ENCODE measurements around the gene RNF39. TPM values are rescaled to one million over a fixed set of nuclear protein-coding genes. Genes with fewer than 3 reads are reported as not detected.

RNF39 gene
- total RNA-seq, 1 experiment from 2014 or later: not detected

DNA sequence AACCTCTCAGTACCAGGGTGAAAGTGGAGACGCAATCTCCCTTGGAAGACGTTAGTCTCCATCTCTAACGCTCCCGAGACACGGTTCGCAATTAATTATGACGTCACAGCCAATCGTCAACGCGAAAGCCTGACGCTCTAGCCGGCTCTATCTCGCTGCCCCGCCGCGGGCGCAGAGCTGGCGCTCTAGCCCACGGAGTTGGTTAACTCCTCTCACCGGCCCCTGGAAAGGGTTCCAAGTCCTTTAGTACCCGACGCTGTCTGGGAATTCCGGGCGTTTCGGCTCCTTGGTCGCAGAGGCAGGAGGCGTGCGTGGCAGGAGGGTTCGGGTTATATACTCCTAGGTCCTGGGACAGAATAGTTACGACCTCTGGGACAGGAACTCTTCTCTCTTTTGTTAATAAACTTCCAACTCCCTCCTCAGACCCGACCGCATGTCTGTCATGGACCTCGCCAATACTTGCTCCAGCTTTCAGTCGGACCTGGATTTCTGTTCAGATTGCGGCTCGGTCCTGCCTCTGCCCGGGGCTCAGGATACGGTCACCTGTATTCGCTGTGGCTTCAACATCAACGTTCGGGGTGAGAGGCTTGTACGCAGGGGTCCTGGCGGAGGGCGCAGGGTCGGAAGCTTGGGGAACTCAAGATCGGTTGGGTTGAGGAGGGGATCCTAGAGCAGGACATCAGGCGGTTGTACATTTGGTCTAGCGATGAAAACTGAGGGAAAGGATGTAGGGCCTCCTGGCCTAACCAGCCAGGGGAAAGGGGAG is 14.3 kb downstream of the RNF39 start, which contains the start of gene POLR1H:
Gene POLR1H, plus strand, starts transcription at position 174 of the 766 bp plus-strand sequence. Its CDS starts 260 bp downstream, at position 434.
- no peaks in the 10 kb centered on the region for H3K27me3 ChIP-seq (replicated peaks; ENCODE audit: insufficient read depth, low read depth, low read length, poor library complexity)
- intact Hi-C loops (cut with micrococcal nuclease; ENCODE audit: unreplicated experiment): no loop called here

DNA sequence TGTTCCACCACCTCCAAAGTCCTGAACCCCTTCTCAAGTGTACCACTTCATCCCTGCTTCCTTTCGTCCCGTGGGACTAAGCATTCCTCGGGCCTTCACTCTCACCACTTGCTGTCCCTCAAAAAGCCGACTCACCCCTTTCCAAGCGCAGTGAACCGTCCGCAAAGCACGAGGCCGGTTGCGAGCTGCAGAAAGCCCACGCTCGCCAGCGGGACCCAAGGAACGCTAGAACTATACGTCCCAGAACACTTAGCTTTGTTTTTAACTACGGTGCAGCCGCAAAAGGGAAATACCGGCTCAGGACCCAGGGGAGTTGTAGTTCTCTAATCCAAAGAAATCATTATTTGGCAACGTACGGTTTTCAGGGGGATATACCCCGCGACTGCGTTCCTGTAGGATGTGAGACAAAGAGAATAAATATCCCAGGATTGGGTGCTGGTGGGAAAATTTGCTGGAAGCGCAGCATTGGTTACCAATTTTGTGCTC is 14.9 kb downstream of the RNF39 start:
- Histone ChIP-seq H3K36me3 (ENCODE audit: insufficient read depth, low read length, poor library complexity, severe bottlenecking) (peaks cover 8% of the 10 kb centered on the region), H3K9me3 (ENCODE audit: low read depth, low read length, poor library complexity, severe bottlenecking) (no peaks in the 10 kb centered on the region), H3K27me3 (replicated peaks; ENCODE audit: insufficient read depth, low read depth, low read length, poor library complexity) (no peaks in the 10 kb centered on the region), H3K27ac (ENCODE audit: low read depth, low read length, poor library complexity, severe bottlenecking) (peak overlapping the region; percentile 85), H3K4me1 (ENCODE audit: insufficient read depth, low read length, poor library complexity, severe bottlenecking) (peaks cover 15% of the 10 kb centered on the region), H3K4me3 (ENCODE audit: low read depth, low read length, poor library complexity, severe bottlenecking) (peak overlapping the region; percentile 90)
- CTCF ChIA-PET: interaction anchor here (0.7 to 1.0 kb wide), 2 partner anchors 13 to 43 kb away, joined by 3 read pairs; no protein-coding TSS in a partner anchor
- TF ChIP-seq, protein P1, sequence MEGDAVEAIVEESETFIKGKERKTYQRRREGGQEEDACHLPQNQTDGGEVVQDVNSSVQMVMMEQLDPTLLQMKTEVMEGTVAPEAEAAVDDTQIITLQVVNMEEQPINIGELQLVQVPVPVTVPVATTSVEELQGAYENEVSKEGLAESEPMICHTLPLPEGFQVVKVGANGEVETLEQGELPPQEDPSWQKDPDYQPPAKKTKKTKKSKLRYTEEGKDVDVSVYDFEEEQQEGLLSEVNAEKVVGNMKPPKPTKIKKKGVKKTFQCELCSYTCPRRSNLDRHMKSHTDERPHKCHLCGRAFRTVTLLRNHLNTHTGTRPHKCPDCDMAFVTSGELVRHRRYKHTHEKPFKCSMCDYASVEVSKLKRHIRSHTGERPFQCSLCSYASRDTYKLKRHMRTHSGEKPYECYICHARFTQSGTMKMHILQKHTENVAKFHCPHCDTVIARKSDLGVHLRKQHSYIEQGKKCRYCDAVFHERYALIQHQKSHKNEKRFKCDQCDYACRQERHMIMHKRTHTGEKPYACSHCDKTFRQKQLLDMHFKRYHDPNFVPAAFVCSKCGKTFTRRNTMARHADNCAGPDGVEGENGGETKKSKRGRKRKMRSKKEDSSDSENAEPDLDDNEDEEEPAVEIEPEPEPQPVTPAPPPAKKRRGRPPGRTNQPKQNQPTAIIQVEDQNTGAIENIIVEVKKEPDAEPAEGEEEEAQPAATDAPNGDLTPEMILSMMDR (conservative IDR thresholded peaks at IDR 0.05; ENCODE audit: low read depth, low read length): no peak
- no peak for TF ChIP-seq EZH2 (IDR thresholded peaks at IDR 0.05; ENCODE audit: borderline replicate concordance, low read depth, low read length, poor library complexity, severe bottlenecking)
- intact Hi-C loops (cut with micrococcal nuclease; ENCODE audit: unreplicated experiment): no loop called here
- DNase-seq (ENCODE audit: low spot score): peak; percentile 37
- POLR2A ChIA-PET (ENCODE audit: low non-redundant PET): no interaction called here
- TSS peak; percentile 85 for BruUV-seq (replicated peaks)

More for the DNA sequence above, 14.3 kb downstream of the RNF39 start, which contains the start of gene POLR1H:
- TF ChIP-seq EZH2 (IDR thresholded peaks at IDR 0.05; ENCODE audit: borderline replicate concordance, low read depth, low read length, poor library complexity, severe bottlenecking): no peak
- TF ChIP-seq, protein P1 (conservative IDR thresholded peaks at IDR 0.05; ENCODE audit: low read depth, low read length): no peak
- CTCF ChIA-PET: no interaction called here
- H3K36me3 ChIP-seq (ENCODE audit: insufficient read depth, low read length, poor library complexity, severe bottlenecking): peaks cover 8% of the 10 kb centered on the region
- peak within 1 kb of the TSS; percentile 85 for H3K27ac ChIP-seq (ENCODE audit: low read depth, low read length, poor library complexity, severe bottlenecking)
- peak; percentile 98 for DNase-seq (ENCODE audit: low spot score)
- no peaks in the 10 kb centered on the region for H3K9me3 ChIP-seq (ENCODE audit: low read depth, low read length, poor library complexity, severe bottlenecking)
- POLR2A ChIA-PET (ENCODE audit: low non-redundant PET): no interaction called here
- peaks cover 20% of the 10 kb centered on the region for H3K4me1 ChIP-seq (ENCODE audit: insufficient read depth, low read length, poor library complexity, severe bottlenecking)
- BruUV-seq (replicated peaks): no TSS peak
- H3K4me3 ChIP-seq (ENCODE audit: low read depth, low read length, poor library complexity, severe bottlenecking): peak within 1 kb of the TSS; percentile 90

DNA sequence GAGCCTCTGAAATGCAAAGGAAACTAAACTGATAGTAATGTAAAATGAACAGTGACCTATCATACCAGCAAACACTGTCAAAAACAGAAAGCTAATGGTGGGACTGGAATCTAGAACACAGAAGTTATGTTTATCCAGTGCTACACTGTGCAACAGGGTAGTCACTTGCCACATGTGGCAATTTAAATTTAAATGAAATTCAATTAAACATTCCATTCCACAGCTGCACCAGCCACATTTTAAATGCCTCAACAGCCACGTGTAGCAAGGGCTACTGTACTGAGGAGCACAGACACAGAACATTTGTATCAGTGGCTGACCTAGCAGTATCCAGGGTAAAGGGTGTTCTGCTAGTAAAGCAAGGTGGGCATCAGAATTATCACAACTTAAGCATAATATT is 20.1 kb downstream of the RNF39 start:
- Histone ChIP-seq H3K4me1 (ENCODE audit: insufficient read depth, low read length, poor library complexity, severe bottlenecking) (peaks cover 9% of the 10 kb centered on the region), H3K27me3 (replicated peaks; ENCODE audit: insufficient read depth, low read depth, low read length, poor library complexity) (no peaks in the 10 kb centered on the region), H3K27ac (ENCODE audit: low read depth, low read length, poor library complexity, severe bottlenecking) (no peak overlapping the region), H3K36me3 (ENCODE audit: insufficient read depth, low read length, poor library complexity, severe bottlenecking) (no peaks in the 10 kb centered on the region), H3K9me3 (ENCODE audit: low read depth, low read length, poor library complexity, severe bottlenecking) (no peaks in the 10 kb centered on the region), H3K4me3 (ENCODE audit: low read depth, low read length, poor library complexity, severe bottlenecking) (no peak overlapping the region)
- intact Hi-C loops (cut with micrococcal nuclease; ENCODE audit: unreplicated experiment): no loop called here
- POLR2A ChIA-PET (ENCODE audit: low non-redundant PET): no interaction called here
- no peak for TF ChIP-seq EZH2 (IDR thresholded peaks at IDR 0.05; ENCODE audit: borderline replicate concordance, low read depth, low read length, poor library complexity, severe bottlenecking)
- TF ChIP-seq, protein P1 (conservative IDR thresholded peaks at IDR 0.05; ENCODE audit: low read depth, low read length): no peak
- BruUV-seq (replicated peaks): no TSS peak
- CTCF ChIA-PET: no interaction called here
- no peak for DNase-seq (ENCODE audit: low spot score)
